Muscle layer of duodenum (tissue), 2 donors: ENCODE data around the gene RAD51B.
"Not testable (repeated sequence)": the region's sequence is repeated elsewhere in the genome, so short reads cannot be mapped to it uniquely, and the experiment has no call there.

Experiments
- H3K27ac ChIP-seq: one replicate; pipeline ENCODE4 v1.7.0; 2013; ENCODE audit warnings: mild to moderate bottlenecking, low read length
- H3K27me3 ChIP-seq: one replicate; pipeline ENCODE4 v1.7.0; 2013; ENCODE audit warnings: low read depth, mild to moderate bottlenecking, control low read depth, low read length
- H3K36me3 ChIP-seq, 2 donors: one replicate each; pipeline ENCODE4 v1.7.0; 2013; ENCODE audit warnings: low read length in 2 of 2, control low read depth in 1 of 2, mild to moderate bottlenecking in 1 of 2; ENCODE audit not compliant: insufficient read depth in 2 of 2, control insufficient read depth in 1 of 2
- H3K4me1 ChIP-seq, 2 donors: one replicate each; pipeline ENCODE4 v1.7.0; 2013; ENCODE audit warnings: low read length in 2 of 2, mild to moderate bottlenecking in 2 of 2, control low read depth in 1 of 2, moderate library complexity in 1 of 2; ENCODE audit not compliant: insufficient read depth in 2 of 2, control insufficient read depth in 1 of 2
- H3K4me3 ChIP-seq, 2 donors: one replicate each; pipeline ENCODE4 v1.7.0; 2013; ENCODE audit warnings: low read length in 2 of 2, low read depth in 1 of 2, mild to moderate bottlenecking in 1 of 2
- H3K9me3 ChIP-seq, 2 donors: one replicate each; pipeline ENCODE4 v1.7.0; 2013; ENCODE audit warnings: low read length in 2 of 2, control low read depth in 1 of 2, mild to moderate bottlenecking in 1 of 2; ENCODE audit not compliant: control insufficient read depth in 1 of 2
- donor health status: healthy.

The RAD51B gene

GRCh38 chr14:68292441-68293215 is 473.0 kb downstream of the RAD51B start:
- Histone ChIP-seq H3K27me3 (no peaks in the 10 kb centered on the region), H3K4me3 (no peak overlapping the region), H3K9me3 (no peaks in the 10 kb centered on the region), H3K4me1 (peaks cover 2 to 15% of the 10 kb centered on the region in 2 donors), H3K27ac (no peak overlapping the region), H3K36me3 (no peaks in the 10 kb centered on the region)

- Histone ChIP-seq H3K27ac (no peak overlapping the region), H3K4me3 (no peak overlapping the region), H3K36me3 (no peaks in the 10 kb centered on the region), H3K27me3 (no peaks in the 10 kb centered on the region), H3K9me3 (no peaks in the 10 kb centered on the region), H3K4me1 (peaks cover 6 to 15% of the 10 kb centered on the region in 2 donors)
Measured at GRCh38 chr14:68293404-68293803, 473.8 kb downstream of the RAD51B start.

GRCh38 chr14:68295316-68295816 is 475.8 kb downstream of the RAD51B start:
- no peaks in the 10 kb centered on the region for H3K9me3 ChIP-seq
- no peaks in the 10 kb centered on the region for H3K27me3 ChIP-seq
- H3K4me3 ChIP-seq = no peak overlapping the region
- no peak overlapping the region for H3K27ac ChIP-seq
- peaks cover 6 to 15% of the 10 kb centered on the region in 2 donors for H3K4me1 ChIP-seq
- H3K36me3 ChIP-seq = no peaks in the 10 kb centered on the region

- Histone ChIP-seq H3K36me3 (no peaks in the 10 kb centered on the region), H3K4me1 (peaks cover 6 to 13% of the 10 kb centered on the region in 2 donors), H3K4me3 (no peak overlapping the region), H3K27me3 (no peaks in the 10 kb centered on the region), H3K9me3 (no peaks in the 10 kb centered on the region), H3K27ac (no peak overlapping the region)
Measured at GRCh38 chr14:68297039-68297438, 477.5 kb downstream of the RAD51B start.

GRCh38 chr14:68297876-68298468 is 478.4 kb downstream of the RAD51B start:
- Histone ChIP-seq H3K9me3 (no peaks in the 10 kb centered on the region), H3K4me1 (peaks cover 4 to 6% of the 10 kb centered on the region in 2 donors), H3K4me3 (no peak overlapping the region), H3K36me3 (no peaks in the 10 kb centered on the region), H3K27ac (no peak overlapping the region), H3K27me3 (no peaks in the 10 kb centered on the region)

- H3K4me1 ChIP-seq = peaks cover 0 to 6% of the 10 kb centered on the region in 2 donors
- no peaks in the 10 kb centered on the region for H3K9me3 ChIP-seq
- H3K36me3 ChIP-seq = no peaks in the 10 kb centered on the region
- H3K27ac ChIP-seq = no peak overlapping the region
- no peak overlapping the region for H3K4me3 ChIP-seq
- H3K27me3 ChIP-seq = no peaks in the 10 kb centered on the region
Measured at GRCh38 chr14:68300608-68301007, 481.0 kb downstream of the RAD51B start.

GRCh38 chr14:68301219-68301618 is 481.6 kb downstream of the RAD51B start:
- Histone ChIP-seq H3K36me3 (no peaks in the 10 kb centered on the region), H3K27me3 (no peaks in the 10 kb centered on the region), H3K27ac (no peak overlapping the region), H3K9me3 (no peaks in the 10 kb centered on the region), H3K4me3 (no peak overlapping the region), H3K4me1 (peaks cover 0 to 6% of the 10 kb centered on the region in 2 donors)

- not testable (repeated sequence) for H3K4me1 ChIP-seq, H3K4me3 ChIP-seq, H3K27me3 ChIP-seq, H3K27ac ChIP-seq, H3K9me3 ChIP-seq, H3K36me3 ChIP-seq
Measured at GRCh38 chr14:68302938-68303337, 483.4 kb downstream of the RAD51B start.

- Histone ChIP-seq H3K4me1 (peaks cover 5% of the 10 kb centered on the region in 2 donors), H3K27ac (no peak overlapping the region), H3K27me3 (no peaks in the 10 kb centered on the region), H3K4me3 (no peak overlapping the region), H3K9me3 (no peaks in the 10 kb centered on the region), H3K36me3 (no peaks in the 10 kb centered on the region)
Measured at GRCh38 chr14:68305738-68306137, 486.2 kb downstream of the RAD51B start.

GRCh38 chr14:68306265-68306933 is 486.8 kb downstream of the RAD51B start:
- H3K27ac ChIP-seq = peak overlapping the region; percentile 80
- no peaks in the 10 kb centered on the region for H3K9me3 ChIP-seq
- no peaks in the 10 kb centered on the region for H3K36me3 ChIP-seq
- no peaks in the 10 kb centered on the region for H3K27me3 ChIP-seq
- H3K4me1 ChIP-seq = peaks cover 5% of the 10 kb centered on the region in 2 donors
- no peak overlapping the region for H3K4me3 ChIP-seq
